DMS 273 treated with DMSO at 0.1 percent for 48 hours (cell line): ENCODE results near the gene TSACC.
"Not testable (repeated sequence)": the region's sequence is repeated elsewhere in the genome, so short reads cannot be mapped to it uniquely, and the experiment has no call there.

Experiments used
- DNase-seq: peaks from one replicate; lab custom pipeline; 2025; lab: John Stamatoyannopoulos, UW

The TSACC gene

GRCh38 chr1:156346636-156347035, 8.3 kb downstream of the TSACC start:
- DNase-seq = peak; percentile 23

GRCh38 chr1:156347331-156347730, 9.0 kb downstream of the TSACC start:
- DNase-seq = no peak

- DNase-seq = not testable (repeated sequence)
Measured at GRCh38 chr1:156352481-156352880, 14.2 kb downstream of the TSACC start.

- DNase-seq = no peak
Measured at GRCh38 chr1:156356262-156356874, 18.0 kb downstream of the TSACC start.

- DNase-seq = peak; percentile 13
Measured at GRCh38 chr1:156356875-156357534, 18.7 kb downstream of the TSACC start.

GRCh38 chr1:156357977-156358376, 19.7 kb downstream of the TSACC start:
- DNase-seq = no peak

- no peak for DNase-seq
Measured at GRCh38 chr1:156358641-156359040, 20.3 kb downstream of the TSACC start.

GRCh38 chr1:156359249-156359648, 20.9 kb downstream of the TSACC start:
- no peak for DNase-seq

- peak; percentile 6 for DNase-seq
Measured at GRCh38 chr1:156359973-156360372, 21.6 kb downstream of the TSACC start.

GRCh38 chr1:156360534-156360933, 22.2 kb downstream of the TSACC start:
- DNase-seq = no peak

GRCh38 chr1:156365754-156366153, 27.4 kb downstream of the TSACC start:
- no peak for DNase-seq

GRCh38 chr1:156366378-156367166, 28.2 kb downstream of the TSACC start:
- DNase-seq = no peak

GRCh38 chr1:156367383-156368156, 29.2 kb downstream of the TSACC start:
- no peak for DNase-seq

GRCh38 chr1:156368157-156368658, 29.9 kb downstream of the TSACC start:
- DNase-seq = no peak

- no peak for DNase-seq
Measured at GRCh38 chr1:156368889-156369684, 30.8 kb downstream of the TSACC start, which contains the start of gene RHBG. Gene RHBG, plus strand, starts transcription at chr1:156369211. Its CDS starts 39 bp downstream, at chr1:156369250.

GRCh38 chr1:156369685-156370286, 31.5 kb downstream of the TSACC start:
- DNase-seq = not testable (repeated sequence)

- peak; percentile 28 for DNase-seq
Measured at GRCh38 chr1:156371553-156372264, 33.4 kb downstream of the TSACC start.

- DNase-seq = no peak
Measured at GRCh38 chr1:156372265-156372586, 33.9 kb downstream of the TSACC start.

GRCh38 chr1:156372876-156373275, 34.5 kb downstream of the TSACC start:
- no peak for DNase-seq

GRCh38 chr1:156373546-156373945, 35.2 kb downstream of the TSACC start:
- DNase-seq = no peak
